Endodermal cell (in vitro differentiated cells): ENCODE measurements around the gene CUX1. TPM values are rescaled to one million over a fixed set of nuclear protein-coding genes. Genes with fewer than 3 reads are reported as not detected.

Source experiments
- DNase-seq: peaks from one replicate; pipeline ENCODE4 v3.0.0-alpha.2; 2017
- H3K27ac ChIP-seq: 2 replicates; pipeline ENCODE4 v1.5.1; 2013; ENCODE audit warnings: mild to moderate bottlenecking, low read depth, low read length, moderate library complexity
- H3K27me3 ChIP-seq: 2 replicates; pipeline ENCODE4 v1.6.1; 2013; ENCODE audit warnings: mild to moderate bottlenecking, low read length, moderate library complexity; ENCODE audit not compliant: insufficient read depth, control insufficient read depth, poor library complexity, severe bottlenecking
- H3K36me3 ChIP-seq: 2 replicates; pipeline ENCODE4 v1.7.0; 2013; ENCODE audit warnings: mild to moderate bottlenecking, low read length, moderate library complexity; ENCODE audit not compliant: control insufficient read depth, insufficient read depth
- H3K4me1 ChIP-seq: one replicate; pipeline ENCODE4 v1.7.0; 2013; ENCODE audit warnings: low read length; ENCODE audit not compliant: control insufficient read depth, insufficient read depth
- H3K4me3 ChIP-seq: 2 replicates; pipeline ENCODE4 v1.5.1; 2013; ENCODE audit warnings: mild to moderate bottlenecking, low read length, moderate library complexity
- H3K9ac ChIP-seq: 2 replicates; pipeline ENCODE4 v1.6.1; 2013; ENCODE audit warnings: mild to moderate bottlenecking, low read length, moderate library complexity; ENCODE audit not compliant: poor library complexity, severe bottlenecking; ENCODE audit errors: extremely low read depth
- H3K9me3 ChIP-seq: 2 replicates; pipeline ENCODE4 v1.6.1; 2013; ENCODE audit warnings: mild to moderate bottlenecking, low read length, moderate library complexity; ENCODE audit not compliant: control insufficient read depth
- H3K27ac Mint-ChIP-seq: 2 replicates; pipeline ENCODE4 v1.8.0; 2020; ENCODE audit warnings: mixed read lengths
- H3K27me3 Mint-ChIP-seq: 2 replicates; pipeline ENCODE4 v1.8.0; 2021; ENCODE audit warnings: mild to moderate bottlenecking, mixed read lengths; ENCODE audit not compliant: insufficient read depth
- H3K36me3 Mint-ChIP-seq: 2 replicates; pipeline ENCODE4 v1.8.0; 2020; ENCODE audit warnings: low read depth, mixed read lengths
- H3K4me1 Mint-ChIP-seq: 2 replicates; pipeline ENCODE4 v1.8.0; 2020; ENCODE audit warnings: mixed read lengths
- H3K4me3 Mint-ChIP-seq: 2 replicates; pipeline ENCODE4 v1.8.0; 2020; ENCODE audit warnings: mild to moderate bottlenecking, moderate library complexity, mixed read lengths
- H3K9me3 Mint-ChIP-seq: 2 replicates; pipeline ENCODE4 v1.8.0; 2020; ENCODE audit warnings: mild to moderate bottlenecking, mixed read lengths
- CTCF ChIP-seq: fragments of 200-600 bp; sonication (generic); conservative IDR thresholded peaks from 2 replicates; pipeline ENCODE4 v1.5.0; 2021; ENCODE audit warnings: antibody characterized with exemption, mild to moderate bottlenecking
- WGBS, 2 experiments: methylation state at CpG; one replicate each; pipeline versions ENCODE4 v1.1.5 to v1.1.7; 2013; ENCODE audit warnings: missing lambda C conversion rate in 2 of 2, mixed read lengths in 1 of 2; ENCODE audit not compliant: insufficient coverage in 1 of 2, insufficient read length in 1 of 2; 5-methylcytosine and 5-hydroxymethylcytosine counted together
- total RNA-seq, 2 donors: library from RNA; stranded (reverse); fragmentation: NEBNext Ultra II Directional in 1 of 2; extraction: Animal tissue kit (Norgen Biotek cat#: 25700) in 1 of 2; gene quantifications; 2 replicates in 1 of 2; 3 replicates in 1 of 2; pipeline ENCODE4 v1.2.1, GENCODE V29; 2021

The CUX1 gene
- total RNA-seq, 2 donors from 2014 or later, result 85.1 to 108 TPM

GRCh38 chr7:101783381-101784181 is 33.8 kb upstream of the CUX1 start:
- H3K9me3 Mint-ChIP-seq, result peaks cover 3% of the 10 kb centered on the region
- no peak overlapping the region for H3K27ac Mint-ChIP-seq
- Histone ChIP-seq H3K4me3 (no peak overlapping the region), H3K36me3 (no peaks in the 10 kb centered on the region), H3K27ac (peak overlapping the region; percentile 78), H3K9ac (no peak overlapping the region), H3K4me1 (no peaks in the 10 kb centered on the region), H3K27me3 (no peaks in the 10 kb centered on the region), H3K9me3 (no peaks in the 10 kb centered on the region)
- H3K36me3 Mint-ChIP-seq, result no peaks in the 10 kb centered on the region
- H3K4me1 Mint-ChIP-seq, result peaks cover 8% of the 10 kb centered on the region
- no peak overlapping the region for H3K4me3 Mint-ChIP-seq
- DNase-seq, result no peak
- no peak for TF ChIP-seq CTCF
- WGBS, 2 experiments, result 89 to 91% methylated on average over 4 to 10 of the region's 10 CpGs
- no peaks in the 10 kb centered on the region for H3K27me3 Mint-ChIP-seq

GRCh38 chr7:101784292-101785127 is 32.9 kb upstream of the CUX1 start:
- Histone ChIP-seq H3K4me1 (no peaks in the 10 kb centered on the region), H3K36me3 (no peaks in the 10 kb centered on the region), H3K27ac (peak overlapping the region; percentile 78), H3K4me3 (no peak overlapping the region), H3K9ac (no peak overlapping the region), H3K9me3 (no peaks in the 10 kb centered on the region), H3K27me3 (no peaks in the 10 kb centered on the region)
- peaks cover 3% of the 10 kb centered on the region for H3K9me3 Mint-ChIP-seq
- no peak overlapping the region for H3K4me3 Mint-ChIP-seq
- H3K4me1 Mint-ChIP-seq, result peaks cover 8% of the 10 kb centered on the region
- WGBS, 2 experiments, result 80 to 85% methylated on average over 17 to 21 of the region's 21 CpGs
- DNase-seq, result no peak
- no peak overlapping the region for H3K27ac Mint-ChIP-seq
- H3K36me3 Mint-ChIP-seq, result no peaks in the 10 kb centered on the region
- H3K27me3 Mint-ChIP-seq, result no peaks in the 10 kb centered on the region
- TF ChIP-seq CTCF, result no peak

GRCh38 chr7:101787864-101788263 is 29.6 kb upstream of the CUX1 start:
- no peaks in the 10 kb centered on the region for H3K27me3 Mint-ChIP-seq
- H3K4me1 Mint-ChIP-seq, result peaks cover 8% of the 10 kb centered on the region
- no peaks in the 10 kb centered on the region for H3K36me3 ChIP-seq
- DNase-seq, result no peak
- no peaks in the 10 kb centered on the region for H3K9me3 ChIP-seq
- no peak for TF ChIP-seq CTCF
- H3K9me3 Mint-ChIP-seq, result peaks cover 3% of the 10 kb centered on the region
- no peaks in the 10 kb centered on the region for H3K36me3 Mint-ChIP-seq
- H3K9ac ChIP-seq, result no peak overlapping the region
- no peak overlapping the region for H3K27ac ChIP-seq
- H3K27ac Mint-ChIP-seq, result no peak overlapping the region
- 91 to 93% methylated on average over 1 of the region's 1 CpG for WGBS, 2 experiments
- H3K4me3 ChIP-seq, result no peak overlapping the region
- H3K4me1 ChIP-seq, result no peaks in the 10 kb centered on the region
- H3K4me3 Mint-ChIP-seq, result no peak overlapping the region
- no peaks in the 10 kb centered on the region for H3K27me3 ChIP-seq
